HG03139 (cell line): ENCODE results near the gene WHAMM.

Source experiments
- ATAC-seq: cut with Tn5 transposase; IDR thresholded peaks from one replicate; pipeline ENCODE4 v1.9.1; 2021; ENCODE audit not compliant: unreplicated experiment

The WHAMM gene

DNA sequence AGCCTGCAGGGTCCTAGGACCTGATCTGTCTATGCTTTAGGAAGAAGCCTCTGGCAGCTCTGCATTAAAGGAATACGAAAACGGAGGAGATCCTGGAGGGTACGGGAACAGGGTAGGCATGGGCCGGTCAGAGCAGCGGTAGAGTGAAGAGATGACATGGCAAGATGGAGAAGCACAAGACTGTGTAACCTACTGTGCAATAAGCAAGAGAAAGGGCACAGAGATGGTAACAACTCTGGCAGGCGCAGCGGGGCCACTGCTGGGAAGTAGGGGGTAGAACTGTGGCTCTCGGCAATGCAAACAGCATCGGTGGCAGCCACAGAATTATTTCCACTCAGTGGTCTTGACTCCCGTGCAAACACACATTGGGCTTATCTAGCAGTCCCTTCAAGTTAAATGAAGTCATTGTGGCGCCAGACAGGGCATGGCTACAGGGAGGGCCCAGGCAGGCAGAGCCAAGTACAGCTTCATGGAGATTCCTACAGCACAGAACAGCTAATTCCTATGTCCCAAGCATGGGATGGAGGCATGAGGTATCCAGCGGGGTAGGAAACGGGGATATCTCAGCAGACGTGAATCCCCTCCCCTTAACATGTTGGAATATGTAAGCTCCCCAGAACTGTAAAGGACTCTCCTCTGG is 28.8 kb downstream of the WHAMM start:
- no peak for ATAC-seq

GRCh38 chr15:82839136-82839535 is 29.7 kb downstream of the WHAMM start:
- no peak for ATAC-seq

GRCh38 chr15:82840166-82840565 is 30.7 kb downstream of the WHAMM start:
- no peak for ATAC-seq

GRCh38 chr15:82843566-82843965 is 34.1 kb downstream of the WHAMM start:
- ATAC-seq, result no peak

GRCh38 chr15:82845686-82846085 is 36.3 kb downstream of the WHAMM start:
- ATAC-seq, result no peak

DNA sequence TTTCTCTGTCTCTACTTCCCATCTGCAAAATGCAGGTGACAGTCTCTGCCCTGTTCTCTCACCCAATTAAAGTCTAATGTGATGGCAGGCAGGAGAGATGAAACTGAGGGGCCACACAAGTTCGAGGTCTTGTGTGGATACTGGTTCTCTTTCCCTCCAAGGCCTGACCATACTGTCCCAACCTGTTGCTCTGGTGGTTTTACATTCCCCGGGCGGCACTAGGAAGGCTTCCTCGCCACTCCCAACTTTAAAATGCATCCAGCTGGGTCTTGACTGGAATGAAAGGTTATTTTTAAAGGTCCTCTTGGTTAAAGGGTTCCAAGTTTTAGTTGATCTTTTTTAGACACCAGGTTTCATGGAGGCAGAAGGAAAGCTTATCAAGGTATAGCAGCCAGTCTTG is 37.2 kb downstream of the WHAMM start:
- no peak for ATAC-seq

DNA sequence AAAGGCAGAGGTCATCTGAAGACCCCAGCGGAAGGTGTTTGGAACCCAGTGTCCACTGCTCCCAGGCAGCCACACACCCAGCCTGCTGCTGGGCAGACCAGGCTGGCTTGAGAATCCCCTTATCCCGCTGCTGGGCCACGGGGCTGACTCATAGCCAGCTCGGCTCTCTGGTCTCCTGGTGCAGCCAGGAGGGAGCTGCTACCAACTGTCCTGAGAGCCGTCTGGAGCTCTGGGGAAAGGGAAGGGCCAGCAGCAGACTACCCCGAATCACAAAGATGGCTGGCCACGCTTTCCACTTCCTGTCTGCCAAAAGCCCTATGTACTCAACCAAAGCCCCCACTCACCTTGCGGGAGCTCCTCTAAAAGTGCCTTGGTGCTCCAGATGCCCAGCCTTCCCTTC is 38.3 kb downstream of the WHAMM start:
- ATAC-seq, result no peak

DNA sequence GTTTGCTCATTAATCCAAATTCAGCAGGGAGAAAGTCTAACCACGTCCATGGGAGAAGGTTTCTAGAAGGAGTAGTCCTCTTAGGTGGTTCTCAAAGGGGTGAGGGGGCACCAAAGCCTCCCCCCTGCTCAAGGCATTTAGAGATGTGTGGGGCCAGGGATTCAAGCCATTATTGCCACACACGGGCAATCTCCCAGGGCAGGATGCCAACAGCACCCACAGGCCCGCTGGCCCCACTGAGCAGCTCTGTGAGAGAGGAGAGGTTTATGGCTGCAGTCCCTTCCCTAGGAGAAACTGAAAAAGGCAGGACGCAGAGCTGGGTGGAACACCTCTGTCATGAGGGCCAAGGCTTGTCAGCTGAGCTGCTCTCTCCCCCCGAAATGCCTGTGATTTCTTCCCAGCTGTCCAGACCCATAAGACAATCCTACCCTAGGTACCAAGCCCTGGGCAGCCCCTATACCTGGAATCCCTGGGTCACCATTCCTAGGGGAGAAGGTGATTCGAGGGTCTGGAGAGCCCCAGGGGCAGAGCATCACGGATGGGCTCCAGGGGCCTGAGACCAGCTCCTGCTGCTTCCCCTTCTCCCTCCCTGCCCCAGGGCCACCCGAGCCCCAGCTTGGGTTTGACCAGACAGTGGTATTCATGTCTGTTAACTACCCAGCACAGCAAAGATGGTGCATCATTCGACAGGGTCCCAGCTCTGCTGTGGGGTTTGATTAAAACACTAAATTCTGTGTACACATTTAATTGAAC is 39.0 kb downstream of the WHAMM start:
- no peak for ATAC-seq

- peak; percentile 75 for ATAC-seq
Measured at GRCh38 chr15:82849556-82850512, 40.4 kb downstream of the WHAMM start.

- ATAC-seq, result no peak
Measured at GRCh38 chr15:82850731-82851130, 41.3 kb downstream of the WHAMM start.

DNA sequence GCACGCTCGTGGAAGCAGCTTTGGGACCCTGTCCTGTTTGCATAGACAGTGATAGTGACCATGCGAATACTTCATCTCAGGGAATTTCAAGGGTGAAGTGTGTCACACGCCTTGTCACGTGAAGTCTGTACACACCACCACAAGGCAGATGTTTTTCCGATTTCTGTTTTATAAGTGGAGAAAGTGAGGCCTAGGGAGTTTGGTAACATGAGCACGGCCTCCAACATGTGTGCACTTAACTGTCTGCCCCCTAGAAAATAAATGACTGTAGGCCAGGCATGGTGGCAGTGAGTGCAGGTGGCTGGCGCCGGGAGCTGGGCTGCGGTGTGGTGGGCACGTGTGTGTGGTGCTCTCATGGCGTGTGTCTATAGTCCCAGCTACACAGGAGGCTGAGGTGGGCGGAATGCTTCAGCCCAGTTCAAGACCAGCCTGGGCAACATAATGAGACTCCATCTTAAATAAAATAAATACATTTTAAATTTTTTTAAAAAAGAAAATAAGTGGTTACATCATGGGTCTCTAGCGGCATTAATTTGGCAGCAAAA is 42.0 kb downstream of the WHAMM start:
- ATAC-seq, result no peak

DNA sequence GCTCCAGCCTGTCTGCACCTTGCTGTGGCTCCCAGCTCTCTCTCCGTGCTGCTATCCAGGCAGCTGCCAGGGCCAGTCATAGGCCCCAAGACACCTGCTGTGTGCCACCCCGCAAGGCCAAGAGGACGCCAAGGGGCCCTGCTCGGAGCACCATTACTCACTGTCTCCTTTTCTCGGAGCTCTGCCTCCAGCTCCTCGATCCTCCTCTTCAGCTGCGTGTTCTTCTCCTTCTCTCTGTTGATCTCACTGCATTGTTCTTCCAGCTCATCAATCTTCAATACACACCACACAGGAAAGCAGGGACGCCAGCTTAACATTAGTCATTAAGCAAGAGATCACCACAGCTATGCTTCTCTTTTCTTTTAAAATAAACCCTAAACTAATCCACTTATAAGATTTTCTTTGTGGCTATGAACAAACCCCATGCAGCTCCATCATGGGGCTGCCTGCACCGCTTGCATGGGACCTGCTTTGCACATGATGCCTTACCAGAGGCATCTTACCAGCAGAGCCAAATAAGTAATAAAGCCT is 42.6 kb downstream of the WHAMM start:
- no peak for ATAC-seq

DNA sequence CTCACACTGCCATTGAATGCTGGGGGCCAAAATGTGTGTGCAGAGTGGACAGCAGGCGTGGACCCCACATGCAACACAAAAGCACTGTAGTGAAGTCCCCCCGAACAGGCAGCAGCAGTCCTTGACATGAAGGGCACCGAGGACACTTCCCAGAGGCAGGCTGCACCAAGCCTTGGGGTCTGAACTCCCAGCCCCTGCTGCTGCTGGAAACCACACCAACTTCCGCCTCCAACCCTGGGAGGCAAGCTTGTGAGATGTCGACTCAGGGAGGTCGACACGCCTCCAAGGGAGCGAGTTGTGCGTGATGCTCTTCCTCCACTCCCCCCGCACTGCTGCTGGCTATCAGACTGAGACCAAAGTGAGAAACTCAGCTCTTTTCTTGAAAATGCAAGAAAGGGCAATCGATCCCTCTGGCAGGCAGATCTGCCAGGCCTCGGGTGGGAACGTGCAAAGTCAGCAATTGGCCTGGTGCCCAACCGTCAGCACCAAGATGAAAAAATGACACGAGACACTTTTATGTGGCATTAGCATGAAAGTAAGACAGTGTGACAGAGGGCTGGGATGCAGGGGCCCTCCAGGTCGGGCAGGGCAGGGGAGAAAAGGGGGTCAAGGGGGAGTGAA is 43.6 kb downstream of the WHAMM start:
- ATAC-seq, result no peak

- ATAC-seq, result no peak
Measured at GRCh38 chr15:82854554-82854953, 45.1 kb downstream of the WHAMM start.

DNA sequence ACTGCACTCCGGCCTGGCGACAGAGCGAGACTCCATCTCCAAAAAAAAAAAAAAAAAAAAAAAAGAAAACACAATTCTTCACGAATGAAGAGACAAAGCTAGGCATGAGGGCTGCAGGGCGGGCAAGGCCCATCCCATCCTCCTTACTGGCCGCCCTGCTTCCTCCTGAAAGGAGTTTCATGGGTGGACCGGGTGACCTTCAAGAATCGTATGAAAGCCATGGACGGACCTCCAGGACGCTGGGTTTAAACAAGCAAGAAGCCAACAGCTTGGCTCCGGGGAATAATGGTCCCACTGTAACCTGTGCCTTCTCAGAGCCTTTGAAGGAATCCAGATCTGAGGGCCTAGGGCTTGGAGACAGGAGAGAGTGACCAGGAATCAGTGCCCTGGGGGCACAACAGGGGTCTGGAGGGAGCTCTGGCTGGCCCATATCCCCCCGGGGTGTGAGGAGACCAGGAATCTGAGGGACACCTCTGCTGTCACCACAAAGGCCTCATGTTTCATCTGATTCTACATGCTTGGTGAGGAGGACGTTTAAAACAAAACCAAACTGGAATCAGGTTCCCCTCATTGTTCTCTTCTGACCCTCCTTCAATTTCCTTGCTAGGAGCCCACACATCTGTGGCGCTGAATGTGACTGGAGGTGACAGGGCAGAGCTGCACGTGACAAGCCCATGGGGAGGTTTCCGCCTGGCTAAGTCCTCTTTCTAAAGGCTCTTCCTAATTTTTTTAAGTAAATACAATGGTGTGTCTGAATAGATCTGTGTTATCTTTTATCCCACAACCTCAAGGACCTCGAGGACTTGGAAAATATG is 46.1 kb downstream of the WHAMM start:
- ATAC-seq, result no peak

DNA sequence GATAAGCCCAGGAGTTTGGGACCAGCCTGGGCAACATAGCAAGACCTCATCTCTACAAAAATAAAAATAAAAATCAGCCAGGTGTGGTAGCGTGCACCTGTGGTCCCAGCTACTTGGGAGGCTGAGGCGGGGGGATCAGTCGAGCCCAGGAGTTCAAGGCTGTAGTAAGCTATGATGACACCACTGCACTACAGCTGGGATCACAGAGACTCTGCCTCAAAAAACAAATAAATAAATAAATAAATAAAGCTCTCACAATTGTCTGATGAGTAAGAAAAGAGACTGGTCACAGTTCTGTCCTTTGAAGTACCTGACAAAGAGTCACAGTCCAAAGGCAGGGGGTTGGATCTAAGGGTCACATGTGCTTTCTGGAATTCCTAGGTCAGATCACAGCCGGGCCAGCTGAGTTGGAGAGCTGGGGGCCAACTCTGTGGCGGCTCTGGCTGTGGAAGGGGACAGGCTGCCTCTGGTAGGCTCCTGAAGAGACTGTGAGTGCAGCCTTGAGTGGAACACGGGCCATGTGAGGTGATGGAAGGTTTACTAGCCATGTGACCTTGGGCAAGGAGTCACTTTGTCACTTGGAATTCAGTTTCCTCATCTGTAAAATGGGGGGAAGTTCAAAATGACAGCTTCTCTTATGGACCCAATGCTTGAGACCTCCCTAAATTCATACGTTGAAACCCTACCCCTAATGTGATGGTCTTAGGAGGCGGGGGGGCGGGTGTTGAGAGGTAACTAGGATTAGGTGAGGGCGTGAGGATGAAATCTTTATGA is 47.2 kb downstream of the WHAMM start:
- no peak for ATAC-seq

DNA sequence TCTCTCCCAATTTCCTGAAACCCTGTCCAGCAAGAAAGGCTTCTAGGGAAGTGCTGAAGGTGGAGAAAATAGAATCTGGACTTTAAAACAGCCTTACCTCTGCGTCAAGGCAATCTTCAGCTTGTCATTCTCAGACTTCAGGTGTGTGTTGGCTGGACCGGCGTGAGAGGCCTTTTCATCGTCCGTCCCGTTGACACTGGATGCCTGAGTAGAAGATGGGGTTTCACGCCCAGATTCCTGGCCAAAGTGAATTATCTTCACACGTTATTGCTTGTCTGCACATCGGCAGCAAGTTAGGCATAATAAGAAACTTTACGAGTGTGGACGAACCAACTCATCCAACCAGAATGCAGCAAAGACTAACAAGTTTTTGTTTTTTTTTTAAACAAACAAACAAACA is 49.5 kb downstream of the WHAMM start:
- ATAC-seq, result no peak

GRCh38 chr15:82862886-82863285 is 53.5 kb downstream of the WHAMM start:
- no peak for ATAC-seq

GRCh38 chr15:82864967-82865366 is 55.5 kb downstream of the WHAMM start:
- no peak for ATAC-seq
